H1 (cell line): ENCODE data around the gene PHLDA3. TPM values are rescaled to one million over a fixed set of nuclear protein-coding genes. Genes with fewer than 3 reads are reported as not detected.

Source experiments
- polyA plus RNA-seq, 7 experiments: library from polyadenylated mRNA; depleted of rRNA in 3 of 7; stranded (reverse) in 5 of 7; unstranded in 2 of 7; fragments of >200 nt in 5 of 7; fragments of 200-250 nt in 2 of 7; gene quantifications; 1 replicate in 5 of 7; 2 replicates in 1 of 7; 4 replicates in 1 of 7; pipeline versions ENCODE4 v1.2.1 to v1.2.3, GENCODE V29; 2011 to 2013; ENCODE audit warnings: missing spikeins in 2 of 7, mixed read lengths in 2 of 7
- total RNA-seq: library from RNA; stranded (reverse); fragmentation: NEBNext Ultra II Directional; extraction: Animal tissue kit (Norgen Biotek cat#: 25700); gene quantifications from 2 replicates; pipeline ENCODE4 v1.2.1, GENCODE V29; 2021

The PHLDA3 gene
- total and polyA plus RNA-seq, 2 of the 8 experiments (the other 6 are each of a cell fraction or from before 2014, with no cell fraction given): 25.5 to 27.5 TPM

Other genes with a start within 250 kb of the PHLDA3 start
- gene PKP1, start 185.7 kb downstream of the PHLDA3 start, total RNA-seq: 0.88 and 0.95 TPM in 2 replicates
- gene PKP1, start 185.7 kb downstream of the PHLDA3 start, polyA plus RNA-seq (2011; rRNA removed): 0.21 and 0.66 TPM in 2 replicates
- 21.0 and 22.6 TPM in 2 replicates for gene TNNT2, start 91.5 kb downstream of the PHLDA3 start, total RNA-seq
- 3.1 and 5.3 TPM in 2 replicates for gene TNNT2, start 91.5 kb downstream of the PHLDA3 start, polyA plus RNA-seq (2011; rRNA removed)
- 30.5 and 32.8 TPM in 2 replicates for gene LAD1, start 69.9 kb downstream of the PHLDA3 start, total RNA-seq
- 9.3 and 12.4 TPM in 2 replicates for gene LAD1, start 69.9 kb downstream of the PHLDA3 start, polyA plus RNA-seq (2011; rRNA removed)
- 0.29 and 0.50 TPM in 2 replicates for gene TNNI1, start 47.5 kb downstream of the PHLDA3 start, total RNA-seq
- gene TNNI1, start 47.5 kb downstream of the PHLDA3 start, polyA plus RNA-seq (2011; rRNA removed): 0.46 and 1.0 TPM in 2 replicates
- gene CSRP1, start 37.9 kb upstream of the PHLDA3 start, total RNA-seq: 22.3 and 24.1 TPM in 2 replicates
- 13.2 and 14.2 TPM in 2 replicates for gene CSRP1, start 37.9 kb upstream of the PHLDA3 start, polyA plus RNA-seq (2011; rRNA removed)
- gene NAV1, start 69.9 kb upstream of the PHLDA3 start, total RNA-seq: 42.7 and 43.6 TPM in 2 replicates
- 9.9 and 12.2 TPM in 2 replicates for gene NAV1, start 69.9 kb upstream of the PHLDA3 start, polyA plus RNA-seq (2011; rRNA removed)